ENCODE measurements around the gene SYT12. TPM values are rescaled to one million over a fixed set of nuclear protein-coding genes. Genes with fewer than 3 reads are reported as not detected.

Gene SYT12
- total RNA-seq, 4 donors from 2014 or later = 0.08 to 1.7 (median 0.41) TPM

GRCh38 chr11:67024410-67024809 is 1.5 kb downstream of the SYT12 start:
- DNase-seq (ENCODE audit: low spot score in 2 of 2) = no peak
- intact Hi-C loops (cut with DNase I; ENCODE audit: low total_unique reads) = no loop called here
- TF ChIP-seq CTCF (IDR thresholded peaks at IDR 0.05) (no peak), POLR2A (IDR thresholded peaks at IDR 0.05) (no peak)
- WGBS, 2 donors = 65 to 73% methylated on average over 5 of the region's 5 CpGs
- no peak overlapping the region for H3K4me3 ChIP-seq (ENCODE audit: low read depth, poor library complexity, severe bottlenecking)

GRCh38 chr11:67024966-67025365 is 2.0 kb downstream of the SYT12 start:
- intact Hi-C loops (cut with DNase I; ENCODE audit: low total_unique reads) = no loop called here
- TF ChIP-seq POLR2A (IDR thresholded peaks at IDR 0.05) (no peak), CTCF (IDR thresholded peaks at IDR 0.05) (no peak)
- 71 to 74% methylated on average over 1 of the region's 1 CpG for WGBS, 2 donors
- DNase-seq (ENCODE audit: low spot score in 2 of 2) = no peak
- no peak overlapping the region for H3K4me3 ChIP-seq (ENCODE audit: low read depth, poor library complexity, severe bottlenecking)

- WGBS, 2 donors = 92 to 97% methylated on average over 8 of the region's 8 CpGs
- TF ChIP-seq CTCF (IDR thresholded peaks at IDR 0.05) (no peak), POLR2A (IDR thresholded peaks at IDR 0.05) (no peak)
- no peak overlapping the region for H3K4me3 ChIP-seq (ENCODE audit: low read depth, poor library complexity, severe bottlenecking)
- intact Hi-C loops (cut with DNase I; ENCODE audit: low total_unique reads) = no loop called here
- no peak for DNase-seq (ENCODE audit: low spot score in 2 of 2)
Observed at GRCh38 chr11:67025750-67026149, 2.8 kb downstream of the SYT12 start.

GRCh38 chr11:67026941-67027340 is 4.0 kb downstream of the SYT12 start:
- WGBS, 2 donors = 51 to 63% methylated on average over 5 of the region's 5 CpGs
- no peak overlapping the region for H3K4me3 ChIP-seq (ENCODE audit: low read depth, poor library complexity, severe bottlenecking)
- intact Hi-C loops (cut with DNase I; ENCODE audit: low total_unique reads) = no loop called here
- no peak for TF ChIP-seq POLR2A (IDR thresholded peaks at IDR 0.05)
- no peak for TF ChIP-seq CTCF (IDR thresholded peaks at IDR 0.05)
- DNase-seq (ENCODE audit: low spot score in 2 of 2) = no peak

GRCh38 chr11:67027483-67027930 is 4.6 kb downstream of the SYT12 start:
- 58 to 60% methylated on average over 12 of the region's 12 CpGs for WGBS, 2 donors
- no peak for TF ChIP-seq CTCF (IDR thresholded peaks at IDR 0.05)
- TF ChIP-seq POLR2A (IDR thresholded peaks at IDR 0.05) = no peak
- intact Hi-C loops (cut with DNase I; ENCODE audit: low total_unique reads) = no loop called here
- no peak for DNase-seq (ENCODE audit: low spot score in 2 of 2)
- no peak overlapping the region for H3K4me3 ChIP-seq (ENCODE audit: low read depth, poor library complexity, severe bottlenecking)

- no peak for DNase-seq (ENCODE audit: low spot score in 2 of 2)
- 42 to 61% methylated on average over 6 of the region's 6 CpGs for WGBS, 2 donors
- intact Hi-C loops (cut with DNase I; ENCODE audit: low total_unique reads) = no loop called here
- TF ChIP-seq POLR2A (IDR thresholded peaks at IDR 0.05) = no peak
- TF ChIP-seq CTCF (IDR thresholded peaks at IDR 0.05) = no peak
- no peak overlapping the region for H3K4me3 ChIP-seq (ENCODE audit: low read depth, poor library complexity, severe bottlenecking)
Observed at GRCh38 chr11:67027943-67028542, 5.1 kb downstream of the SYT12 start.
